ENCODE measurements around the gene MOBP. TPM values are rescaled to one million over a fixed set of nuclear protein-coding genes. Genes with fewer than 3 reads are reported as not detected.

The MOBP gene
- total RNA-seq, 1 experiment from 2014 or later = not detected

- H3K4me2 ChIP-seq (ENCODE audit: low read length) = no peak overlapping the region
- no peaks in the 10 kb centered on the region for H3K36me3 ChIP-seq (ENCODE audit: control insufficient read depth in 1 of 2, insufficient read depth in 2 of 2, low read length in 2 of 2)
- no peak for DNase-seq (ENCODE audit: low read depth, low spot score)
- no peak overlapping the region for H3K9ac ChIP-seq (ENCODE audit: low read length)
- RAD21 ChIA-PET (ENCODE audit: low non-redundant PET in 1 of 2, low total read pairs in 2 of 2, uncharacterized antibody in 2 of 2, unreplicated experiment in 2 of 2) = no interaction called here
- H3K27me3 ChIP-seq (ENCODE audit: insufficient read depth, low read length) = no peaks in the 10 kb centered on the region
- H3K27ac ChIP-seq (ENCODE audit: low read depth, low read length) = no peak overlapping the region
- H3K9me3 ChIP-seq (ENCODE audit: control insufficient read depth in 1 of 2, insufficient read depth in 1 of 2, low read depth in 1 of 2, low read length in 2 of 2) = no peaks in the 10 kb centered on the region
- peaks cover 0 to 9% of the 10 kb centered on the region in 2 experiments; a peak in 1 of 4 replicates for H3K4me1 ChIP-seq (ENCODE audit: control insufficient read depth in 1 of 2, insufficient read depth in 2 of 2, low read length in 2 of 2)
- CTCF ChIA-PET = interaction anchor here (0.6 to 1.0 kb wide), 2 partner anchors 11 to 32 kb away, joined by 3 read pairs; no protein-coding TSS in a partner anchor
- no peaks in the 10 kb centered on the region for H3K9me2 ChIP-seq (ENCODE audit: insufficient read depth)
- BruUV-seq (replicated peaks) = no TSS peak
- H3K79me2 ChIP-seq (ENCODE audit: insufficient read depth, low read length) = no peaks in the 10 kb centered on the region
- H3K4me3 ChIP-seq (replicated peaks in 1 of 2; ENCODE audit: low read depth in 1 of 2, low read length in 2 of 2) = no peak overlapping the region
- no peaks in the 10 kb centered on the region for H4K20me1 ChIP-seq (ENCODE audit: insufficient read depth)
- no peak for TF ChIP-seq CEBPB (IDR thresholded peaks at IDR 0.05; ENCODE audit: low read depth)
- TF ChIP-seq RAD21 (IDR thresholded peaks at IDR 0.05; ENCODE audit: low read depth) = no peak
- no peak for TF ChIP-seq JUND (IDR thresholded peaks at IDR 0.05)
- no peak for TF ChIP-seq POLR2A (IDR thresholded peaks at IDR 0.05; ENCODE audit: borderline replicate concordance, extremely low read depth, insufficient read depth, insufficient read length)
- TF ChIP-seq ZBTB33 (IDR thresholded peaks at IDR 0.05; ENCODE audit: extremely low read depth, insufficient replicate concordance, low read length) = no peak
- TF ChIP-seq SP1 (IDR thresholded peaks at IDR 0.05; ENCODE audit: low read depth) = no peak
- no peak for TF ChIP-seq REST (IDR thresholded peaks at IDR 0.05; ENCODE audit: low read depth)
- no peak for TF ChIP-seq ZNF274 (IDR thresholded peaks at IDR 0.05; ENCODE audit: low read depth, low read length)
- no peak for TF ChIP-seq EZH2 (IDR thresholded peaks at IDR 0.05)
- no peak for TF ChIP-seq ATF3 (IDR thresholded peaks at IDR 0.05)
- TF ChIP-seq CBX3 (IDR thresholded peaks at IDR 0.05; ENCODE audit: low read depth) = no peak
- no peak for TF ChIP-seq ELF1 (IDR thresholded peaks at IDR 0.05; ENCODE audit: borderline replicate concordance, low read depth)
- no peak for TF ChIP-seq EZH2phosphoT487 (IDR thresholded peaks at IDR 0.05; ENCODE audit: borderline replicate concordance)
- TF ChIP-seq MAX (IDR thresholded peaks at IDR 0.05) = no peak
- TF ChIP-seq EGR1 (IDR thresholded peaks at IDR 0.05; ENCODE audit: low read depth) = no peak
- POLR2A ChIA-PET = no interaction called here
- no peak for ATAC-seq
- intact Hi-C loops (cut with micrococcal nuclease) = no loop called here
- no peak overlapping the region for H2AFZ ChIP-seq (ENCODE audit: low read depth, low read length, poor library complexity, severe bottlenecking)
These were observed 63.6 kb downstream of the MOBP start for GRCh38 chr3:39531066-39531465.
